Heart left ventricle (tissue), 13 donors: Measurements from ENCODE around the gene CAT.

Experiments
- POLR2A ChIP-seq, 2 donors: fragments of 450-650 bp; IDR thresholded peaks; one replicate each; pipeline ENCODE4 v1.6.1; 2017; ENCODE audit warnings: antibody characterized with exemption in 2 of 2, mild to moderate bottlenecking in 2 of 2, moderate library complexity in 2 of 2
- TF ChIP-seq, protein P1 (sequence below), 12 donors: fragments of 200-600 bp; sonication (generic) in 4 of 12; IDR thresholded peaks; one replicate each; pipeline versions ENCODE4 v1.5.0 to v1.8.0; 2018 to 2022; ENCODE audit warnings: antibody characterized with exemption in 12 of 12, mild to moderate bottlenecking in 5 of 12
- donor health status: ischemic (EF 13 %, LVEDD 7.1; RV severe dilation, severe dysfunction).
- donor health status: DM: no; HTN: yes; CAD: no.
- donor health status: DM: no; HTN: no; CAD: no.
- donor health status: ischemic (EF 25% LVEDD 6.9; RV normal size, moderate dysfunction).
- donor health status: ischemic (EF 25% LVEDD 5.7; RV mildly dilated, moderate dysfunction).
- donor health status: ischemic (EF 35%, LVEDD 5.7; RV mildly dilated, moderate dysfunction).
- donor health status: nonischemic (EF 11% LVEDD 7.7; RV severe dilation, severe dysfunction).
- donor health status: DM: yes; HTN: yes; CAD: no.
- donor health status: PGD.
- donor health status: ischemic (EF 29% LVEDD 5.4; RV normal size, mild dysfunction).
- donor health status: nonischemic (EF 23%, LVEDD 6.1; RV moderate dilation, normal function).

GRCh38 chr11:34431979-34432378, 6.8 kb upstream of the CAT start:
- TF ChIP-seq, protein P1, sequence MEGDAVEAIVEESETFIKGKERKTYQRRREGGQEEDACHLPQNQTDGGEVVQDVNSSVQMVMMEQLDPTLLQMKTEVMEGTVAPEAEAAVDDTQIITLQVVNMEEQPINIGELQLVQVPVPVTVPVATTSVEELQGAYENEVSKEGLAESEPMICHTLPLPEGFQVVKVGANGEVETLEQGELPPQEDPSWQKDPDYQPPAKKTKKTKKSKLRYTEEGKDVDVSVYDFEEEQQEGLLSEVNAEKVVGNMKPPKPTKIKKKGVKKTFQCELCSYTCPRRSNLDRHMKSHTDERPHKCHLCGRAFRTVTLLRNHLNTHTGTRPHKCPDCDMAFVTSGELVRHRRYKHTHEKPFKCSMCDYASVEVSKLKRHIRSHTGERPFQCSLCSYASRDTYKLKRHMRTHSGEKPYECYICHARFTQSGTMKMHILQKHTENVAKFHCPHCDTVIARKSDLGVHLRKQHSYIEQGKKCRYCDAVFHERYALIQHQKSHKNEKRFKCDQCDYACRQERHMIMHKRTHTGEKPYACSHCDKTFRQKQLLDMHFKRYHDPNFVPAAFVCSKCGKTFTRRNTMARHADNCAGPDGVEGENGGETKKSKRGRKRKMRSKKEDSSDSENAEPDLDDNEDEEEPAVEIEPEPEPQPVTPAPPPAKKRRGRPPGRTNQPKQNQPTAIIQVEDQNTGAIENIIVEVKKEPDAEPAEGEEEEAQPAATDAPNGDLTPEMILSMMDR (IDR thresholded peaks at IDR 0.05): no peak
- no peak for TF ChIP-seq POLR2A (IDR thresholded peaks at IDR 0.05)
